Breast epithelium (tissue), 4 donors: ENCODE results near the gene GPR62. TPM values are rescaled to one million over a fixed set of nuclear protein-coding genes. Genes with fewer than 3 reads are reported as not detected.
A peak's percentile ranks its signal among the peaks of the same experiment; 100 is the strongest.

ENCODE experiments used
- DNase-seq, 2 donors: peaks; one replicate each; pipeline ENCODE4 v3.0.0-alpha.2; 2019; ENCODE audit warnings: low spot score in 2 of 2
- H3K27ac ChIP-seq, 2 donors: fragments of 200-600 bp; sonication (generic) in 1 of 2; one replicate each; pipeline ENCODE4 v1.5.1; 2016 to 2019; ENCODE audit warnings: mild to moderate bottlenecking in 1 of 2
- H3K27me3 ChIP-seq, 2 donors: fragments of 200-600 bp; sonication (generic) in 1 of 2; one replicate each; pipeline versions ENCODE4 v1.5.1 to v1.6.0; 2017 to 2019; ENCODE audit warnings: control low read depth in 1 of 2, mild to moderate bottlenecking in 1 of 2
- H3K36me3 ChIP-seq: fragments of 200-600 bp; one replicate; pipeline ENCODE4 v1.5.1; 2019
- H3K4me1 ChIP-seq, 2 donors: fragments of 200-600 bp; sonication (generic); one replicate each; pipeline ENCODE4 v1.5.1; 2016 to 2019; ENCODE audit warnings: control low read depth in 1 of 2
- H3K4me3 ChIP-seq, 3 donors: fragments of 200-600 bp; sonication (generic); 1 replicate in 2 of 3; 2 replicates in 1 of 3; pipeline ENCODE4 v1.5.1; 2016 to 2019; ENCODE audit warnings: mild to moderate bottlenecking in 3 of 3, moderate library complexity in 2 of 3
- H3K9me3 ChIP-seq, 2 donors: fragments of 200-600 bp; sonication (generic) in 1 of 2; one replicate each; pipeline ENCODE4 v1.5.1; 2016 to 2019; ENCODE audit warnings: control low read depth in 1 of 2
- POLR2A ChIP-seq: fragments of 450-650 bp; IDR thresholded peaks from one replicate; pipeline ENCODE4 v1.6.1; 2016; ENCODE audit warnings: antibody characterized with exemption, mild to moderate bottlenecking, moderate library complexity
- POLR2AphosphoS5 ChIP-seq, 3 donors: sonication (generic); formaldehyde crosslinking; IDR thresholded peaks; one replicate each; pipeline ENCODE4 v1.6.1; 2017; ENCODE audit warnings: antibody characterized with exemption in 3 of 3
- intact Hi-C: fragments of 100-400 bp; cut with DNase I; formaldehyde crosslinking; loops from one replicate; pipeline ENCODE4 v1.15.1; 2023; ENCODE audit warnings: low total_unique reads
- total RNA-seq, 3 donors: library from RNA; depleted of rRNA; stranded (reverse); fragments of >200 nt; gene quantifications; one replicate each; pipeline ENCODE4 v1.1.0, GENCODE V29; 2016
- TF ChIP-seq, protein P1 (sequence below), 3 donors: fragments of 450-650 bp; IDR thresholded peaks; one replicate each; pipeline ENCODE4 v1.5.1; 2016 to 2017; ENCODE audit warnings: antibody characterized with exemption in 3 of 3, mild to moderate bottlenecking in 3 of 3, moderate library complexity in 3 of 3

Gene GPR62
- total RNA-seq, 3 donors from 2014 or later: 0.16 TPM; not detected in 2

DNA sequence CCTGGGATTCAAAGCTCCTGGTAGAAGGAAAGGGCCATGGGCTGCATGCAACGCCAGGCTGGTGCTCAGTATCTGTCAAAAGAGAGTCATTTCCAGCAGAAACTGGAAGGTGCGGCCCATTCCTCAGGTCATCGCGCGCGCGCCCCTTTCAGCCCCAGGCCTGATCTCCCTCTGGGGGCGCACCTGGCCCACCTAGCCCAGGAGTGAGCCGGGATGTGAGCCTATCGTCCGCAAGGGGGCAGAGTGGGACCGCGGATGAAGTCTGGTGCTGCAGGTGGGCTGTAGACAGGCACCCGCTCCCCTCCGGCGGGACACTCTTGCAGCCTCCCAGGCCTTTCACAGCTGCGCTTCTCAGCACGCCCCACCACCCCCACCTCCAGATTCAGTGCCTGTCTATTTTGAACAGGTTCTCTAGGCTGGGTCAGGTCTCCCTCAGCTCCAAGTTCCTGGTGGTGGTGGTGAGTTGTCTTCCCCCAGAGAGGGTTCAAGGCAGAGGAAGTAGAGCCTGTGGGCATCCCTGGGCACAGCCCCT lies 46.3 kb downstream of the GPR62 start:
- no peaks in the 10 kb centered on the region for H3K36me3 ChIP-seq
- H3K27me3 ChIP-seq: no peaks in the 10 kb centered on the region
- TF ChIP-seq POLR2AphosphoS5 (IDR thresholded peaks at IDR 0.05): peak in 2 of 3 donors; percentile 16 to 22
- TF ChIP-seq, protein P1, sequence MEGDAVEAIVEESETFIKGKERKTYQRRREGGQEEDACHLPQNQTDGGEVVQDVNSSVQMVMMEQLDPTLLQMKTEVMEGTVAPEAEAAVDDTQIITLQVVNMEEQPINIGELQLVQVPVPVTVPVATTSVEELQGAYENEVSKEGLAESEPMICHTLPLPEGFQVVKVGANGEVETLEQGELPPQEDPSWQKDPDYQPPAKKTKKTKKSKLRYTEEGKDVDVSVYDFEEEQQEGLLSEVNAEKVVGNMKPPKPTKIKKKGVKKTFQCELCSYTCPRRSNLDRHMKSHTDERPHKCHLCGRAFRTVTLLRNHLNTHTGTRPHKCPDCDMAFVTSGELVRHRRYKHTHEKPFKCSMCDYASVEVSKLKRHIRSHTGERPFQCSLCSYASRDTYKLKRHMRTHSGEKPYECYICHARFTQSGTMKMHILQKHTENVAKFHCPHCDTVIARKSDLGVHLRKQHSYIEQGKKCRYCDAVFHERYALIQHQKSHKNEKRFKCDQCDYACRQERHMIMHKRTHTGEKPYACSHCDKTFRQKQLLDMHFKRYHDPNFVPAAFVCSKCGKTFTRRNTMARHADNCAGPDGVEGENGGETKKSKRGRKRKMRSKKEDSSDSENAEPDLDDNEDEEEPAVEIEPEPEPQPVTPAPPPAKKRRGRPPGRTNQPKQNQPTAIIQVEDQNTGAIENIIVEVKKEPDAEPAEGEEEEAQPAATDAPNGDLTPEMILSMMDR (IDR thresholded peaks at IDR 0.05): peak; percentile 82 to 96 (median 95)
- TF ChIP-seq POLR2A: no peak
- DNase-seq: peak; percentile 56 to 68
- no peak overlapping the region for H3K4me3 ChIP-seq
- H3K27ac ChIP-seq: no peak overlapping the region
- intact Hi-C loops: loop anchor here (1.0 to 10.0 kb wide), 3 partner anchors 44 to 141 kb away; partner anchors contain the start of gene DUSP7
- peaks cover 7 to 12% of the 10 kb centered on the region in 2 donors for H3K4me1 ChIP-seq
- H3K9me3 ChIP-seq: no peaks in the 10 kb centered on the region

DNA sequence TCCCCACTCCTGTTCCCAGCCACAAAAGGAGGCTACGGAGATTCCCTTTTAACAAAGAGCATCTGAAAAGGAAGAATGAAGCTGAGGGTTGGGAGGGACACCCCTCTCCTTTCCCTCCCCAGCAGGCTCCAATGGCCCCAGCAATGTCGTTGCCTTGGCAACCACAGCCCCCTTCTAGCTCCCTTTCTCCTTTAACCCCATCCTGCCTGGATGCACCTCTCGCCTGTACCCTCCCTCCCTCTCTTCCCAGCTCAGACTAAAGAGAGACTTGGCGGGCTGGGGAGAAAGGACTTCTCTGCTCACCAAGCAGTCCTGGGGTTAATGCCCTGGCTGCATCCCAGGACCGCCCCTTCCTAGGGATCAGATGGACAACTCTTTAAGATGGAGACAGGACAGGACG lies 47.6 kb downstream of the GPR62 start:
- intact Hi-C loops: loop anchor here (5.0 to 10.0 kb wide), 2 partner anchors 52 to 140 kb away; partner anchors contain the start of gene DUSP7
- H3K9me3 ChIP-seq: no peaks in the 10 kb centered on the region
- DNase-seq: no peak
- H3K4me1 ChIP-seq: peaks cover 7 to 12% of the 10 kb centered on the region in 2 donors
- no peaks in the 10 kb centered on the region for H3K36me3 ChIP-seq
- H3K4me3 ChIP-seq: no peak overlapping the region
- H3K27ac ChIP-seq: no peak overlapping the region
- TF ChIP-seq, protein P1 (IDR thresholded peaks at IDR 0.05): no peak
- TF ChIP-seq POLR2A (no peak), POLR2AphosphoS5 (IDR thresholded peaks at IDR 0.05) (no peak)
- no peaks in the 10 kb centered on the region for H3K27me3 ChIP-seq

DNA sequence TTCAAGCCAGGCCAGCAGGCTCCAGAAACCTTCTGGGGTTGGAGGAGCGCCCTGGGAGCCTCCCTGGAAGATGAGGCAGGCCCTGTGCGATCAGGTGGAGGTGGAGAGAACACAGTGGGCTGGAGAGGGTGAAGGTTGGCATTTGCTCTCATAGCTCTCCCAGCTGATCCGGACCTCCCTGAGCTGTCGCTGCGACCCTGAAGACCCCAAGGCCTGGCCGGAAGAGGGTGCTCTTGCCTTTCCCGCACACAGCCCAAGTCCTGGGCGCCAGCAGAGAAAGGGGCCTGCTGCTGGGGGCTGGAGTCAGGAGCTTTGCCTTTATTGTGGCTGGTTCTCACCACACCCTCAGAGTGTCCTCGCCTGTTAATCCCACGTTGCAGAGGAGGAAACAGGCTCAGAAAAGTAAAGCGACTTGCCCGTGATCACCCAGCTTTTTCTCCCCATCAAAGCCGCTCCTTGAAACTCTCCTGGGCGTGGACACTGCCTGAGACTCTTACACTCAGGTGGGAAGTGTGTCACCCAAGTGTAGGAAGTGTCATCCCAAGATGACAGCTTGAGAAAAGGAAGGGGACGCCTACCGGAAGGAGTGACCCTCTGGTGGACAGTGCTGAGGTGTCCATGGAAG lies 49.1 kb downstream of the GPR62 start:
- no peak for DNase-seq
- H3K27me3 ChIP-seq: no peaks in the 10 kb centered on the region
- H3K9me3 ChIP-seq: no peaks in the 10 kb centered on the region
- intact Hi-C loops: loop anchor here (5.0 to 10.0 kb wide), 2 partner anchors 51 to 138 kb away; partner anchors contain the start of gene DUSP7
- H3K36me3 ChIP-seq: no peaks in the 10 kb centered on the region
- no peak overlapping the region for H3K4me3 ChIP-seq
- TF ChIP-seq, protein P1 (IDR thresholded peaks at IDR 0.05): no peak
- H3K27ac ChIP-seq: no peak overlapping the region
- H3K4me1 ChIP-seq: peaks cover 7 to 12% of the 10 kb centered on the region in 2 donors

DNA sequence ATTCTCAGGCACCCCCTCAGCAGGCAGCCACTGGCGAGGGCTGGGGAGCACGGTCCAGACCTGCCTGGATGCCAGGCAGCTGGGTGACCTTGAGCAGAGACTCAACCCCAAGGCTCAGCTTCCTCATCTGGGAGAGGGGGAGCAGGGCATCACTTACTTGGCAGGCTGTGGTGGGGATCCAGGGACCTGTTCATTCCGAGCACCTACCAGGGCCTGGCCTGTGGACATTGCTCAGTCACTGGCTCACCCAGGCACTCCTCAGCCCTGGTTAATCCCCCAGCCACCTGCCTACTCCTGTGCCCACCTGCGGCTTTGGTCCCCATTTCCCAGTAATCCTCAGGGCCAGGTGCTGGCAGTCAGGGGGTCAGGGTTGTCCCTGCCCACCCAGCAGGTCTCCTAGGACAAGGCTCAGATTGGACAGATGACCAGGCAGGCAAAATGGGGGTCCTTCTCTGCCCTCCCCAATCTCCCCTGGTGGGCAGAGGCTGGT lies 49.8 kb downstream of the GPR62 start:
- Histone ChIP-seq H3K36me3 (no peaks in the 10 kb centered on the region), H3K4me3 (no peak overlapping the region), H3K4me1 (peaks cover 7 to 12% of the 10 kb centered on the region in 2 donors), H3K27me3 (no peaks in the 10 kb centered on the region), H3K27ac (peak overlapping the region; percentile 55 to 70), H3K9me3 (no peaks in the 10 kb centered on the region)
- DNase-seq: no peak
- no peak for TF ChIP-seq POLR2AphosphoS5 (IDR thresholded peaks at IDR 0.05)
- TF ChIP-seq, protein P1 (IDR thresholded peaks at IDR 0.05): no peak
- no peak for TF ChIP-seq POLR2A
- intact Hi-C loops: loop anchor here (5.0 to 10.0 kb wide), 2 partner anchors 50 to 137 kb away; partner anchors contain the start of gene DUSP7

DNA sequence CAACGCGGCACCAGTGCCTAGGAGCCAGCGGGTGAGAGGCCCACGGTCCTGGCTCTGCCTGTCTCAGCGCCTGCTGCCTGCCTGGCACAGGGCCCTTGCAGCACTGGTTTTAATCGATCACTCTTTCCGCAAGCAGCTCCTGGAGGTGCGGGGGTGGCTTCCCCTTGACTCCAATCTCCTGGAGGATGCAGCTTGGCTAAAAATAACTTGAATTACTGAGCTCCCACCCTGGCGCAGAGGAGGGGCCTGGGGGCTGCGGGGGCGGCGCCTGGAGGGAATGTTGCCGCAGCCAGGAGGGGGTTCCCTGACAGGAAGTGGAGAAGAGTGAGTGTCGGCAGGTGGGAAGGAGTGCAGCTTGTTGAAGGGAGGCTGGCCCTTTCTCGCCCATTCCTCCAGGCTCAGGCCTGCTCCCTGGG lies 50.4 kb downstream of the GPR62 start:
- H3K36me3 ChIP-seq: no peaks in the 10 kb centered on the region
- no peaks in the 10 kb centered on the region for H3K27me3 ChIP-seq
- intact Hi-C loops: loop anchor here (10.0 kb wide), 1 partner anchor 49 kb away; the partner anchor contains the start of gene DUSP7
- TF ChIP-seq, protein P1 (IDR thresholded peaks at IDR 0.05): no peak
- peak overlapping the region in 1 of 3 donors; percentile 54 for H3K4me3 ChIP-seq
- no peaks in the 10 kb centered on the region for H3K9me3 ChIP-seq
- DNase-seq: peak in 1 of 2 donors; percentile 43
- peaks cover 7 to 12% of the 10 kb centered on the region in 2 donors for H3K4me1 ChIP-seq
- peak overlapping the region; percentile 55 to 70 for H3K27ac ChIP-seq
